GM21529 (cell line): ENCODE results near the gene IL4R.
"Not testable (repeated sequence)": the region's sequence is repeated elsewhere in the genome, so short reads cannot be mapped to it uniquely, and the experiment has no call there.

Experiments used
- ATAC-seq: cut with Tn5 transposase; IDR thresholded peaks from one replicate; pipeline ENCODE4 v1.9.1; 2021; ENCODE audit not compliant: unreplicated experiment

The IL4R gene

GRCh38 chr16:27327586-27327915 is 13.8 kb downstream of the IL4R start:
- no peak for ATAC-seq

- no peak for ATAC-seq
These were observed 15.2 kb downstream of the IL4R start for GRCh38 chr16:27328937-27329336.

GRCh38 chr16:27329376-27330079 is 15.8 kb downstream of the IL4R start:
- ATAC-seq, result not testable (repeated sequence)

- ATAC-seq, result no peak
These were observed 16.8 kb downstream of the IL4R start for GRCh38 chr16:27330542-27330941.

GRCh38 chr16:27332105-27332504 is 18.3 kb downstream of the IL4R start:
- ATAC-seq, result no peak

- ATAC-seq, result no peak
These were observed 19.3 kb downstream of the IL4R start for GRCh38 chr16:27333104-27333503.

GRCh38 chr16:27333549-27333948 is 19.8 kb downstream of the IL4R start:
- ATAC-seq, result no peak

- no peak for ATAC-seq
These were observed 20.5 kb downstream of the IL4R start for GRCh38 chr16:27334192-27334764.

- no peak for ATAC-seq
These were observed 21.1 kb downstream of the IL4R start for GRCh38 chr16:27334838-27335237.

GRCh38 chr16:27335349-27336053 is 21.7 kb downstream of the IL4R start:
- no peak for ATAC-seq

- ATAC-seq, result no peak
These were observed 23.2 kb downstream of the IL4R start for GRCh38 chr16:27337024-27337423.

GRCh38 chr16:27339180-27339579 is 25.4 kb downstream of the IL4R start:
- no peak for ATAC-seq

- no peak for ATAC-seq
These were observed 26.9 kb downstream of the IL4R start for GRCh38 chr16:27340654-27341053.

- no peak for ATAC-seq
These were observed 27.8 kb downstream of the IL4R start for GRCh38 chr16:27341549-27341948.

- ATAC-seq, result no peak
These were observed 28.2 kb downstream of the IL4R start for GRCh38 chr16:27341971-27342370.

GRCh38 chr16:27344721-27345120 is 30.9 kb downstream of the IL4R start:
- no peak for ATAC-seq

GRCh38 chr16:27345201-27345600 is 31.4 kb downstream of the IL4R start:
- no peak for ATAC-seq

- no peak for ATAC-seq
These were observed 33.0 kb downstream of the IL4R start for GRCh38 chr16:27346819-27347218.

- ATAC-seq, result no peak
These were observed 34.3 kb downstream of the IL4R start for GRCh38 chr16:27347930-27348685.

- ATAC-seq, result no peak
These were observed 35.5 kb downstream of the IL4R start for GRCh38 chr16:27349276-27349675.

- no peak for ATAC-seq
These were observed 36.2 kb downstream of the IL4R start for GRCh38 chr16:27350006-27350405.

- ATAC-seq, result no peak
These were observed 38.2 kb downstream of the IL4R start for GRCh38 chr16:27351989-27352388.
